ENCODE results near the gene LRRC4C. TPM values are rescaled to one million over a fixed set of nuclear protein-coding genes. Genes with fewer than 3 reads are reported as not detected.

Gene LRRC4C
- total RNA-seq, 1 donor from 2014 or later = 0.41 TPM

DNA sequence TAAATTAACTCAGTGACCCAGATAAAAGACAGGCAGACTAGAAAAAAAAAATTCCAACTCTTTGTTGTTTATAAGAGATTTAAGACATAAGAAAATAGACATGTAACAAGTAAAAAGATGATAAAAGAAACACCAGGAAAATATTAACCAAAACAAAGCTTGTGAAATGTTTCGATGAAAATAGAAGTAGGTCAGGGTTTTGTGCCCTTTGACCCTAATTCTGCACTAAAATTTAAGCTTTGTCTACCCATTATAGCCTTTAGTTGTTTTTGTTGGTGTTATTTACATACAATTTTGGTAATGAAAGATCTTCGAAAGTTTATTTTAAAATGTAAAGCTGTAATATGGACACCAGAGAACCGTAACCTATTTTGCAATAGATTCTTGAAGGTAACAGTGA is 75.7 kb downstream of the LRRC4C start:
- TF ChIP-seq, protein P1, sequence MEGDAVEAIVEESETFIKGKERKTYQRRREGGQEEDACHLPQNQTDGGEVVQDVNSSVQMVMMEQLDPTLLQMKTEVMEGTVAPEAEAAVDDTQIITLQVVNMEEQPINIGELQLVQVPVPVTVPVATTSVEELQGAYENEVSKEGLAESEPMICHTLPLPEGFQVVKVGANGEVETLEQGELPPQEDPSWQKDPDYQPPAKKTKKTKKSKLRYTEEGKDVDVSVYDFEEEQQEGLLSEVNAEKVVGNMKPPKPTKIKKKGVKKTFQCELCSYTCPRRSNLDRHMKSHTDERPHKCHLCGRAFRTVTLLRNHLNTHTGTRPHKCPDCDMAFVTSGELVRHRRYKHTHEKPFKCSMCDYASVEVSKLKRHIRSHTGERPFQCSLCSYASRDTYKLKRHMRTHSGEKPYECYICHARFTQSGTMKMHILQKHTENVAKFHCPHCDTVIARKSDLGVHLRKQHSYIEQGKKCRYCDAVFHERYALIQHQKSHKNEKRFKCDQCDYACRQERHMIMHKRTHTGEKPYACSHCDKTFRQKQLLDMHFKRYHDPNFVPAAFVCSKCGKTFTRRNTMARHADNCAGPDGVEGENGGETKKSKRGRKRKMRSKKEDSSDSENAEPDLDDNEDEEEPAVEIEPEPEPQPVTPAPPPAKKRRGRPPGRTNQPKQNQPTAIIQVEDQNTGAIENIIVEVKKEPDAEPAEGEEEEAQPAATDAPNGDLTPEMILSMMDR (IDR thresholded peaks at IDR 0.05; ENCODE audit: borderline replicate concordance) = no peak
- intact Hi-C loops (cut with micrococcal nuclease) = no loop called here
- no peaks in the 10 kb centered on the region for H3K9me3 ChIP-seq (replicated peaks)
- no peak for DNase-seq
- H3K36me3 ChIP-seq = no peaks in the 10 kb centered on the region
- no peaks in the 10 kb centered on the region for H3K27me3 ChIP-seq (ENCODE audit: low read depth)
- H3K27ac ChIP-seq (replicated peaks) = no peak overlapping the region
- H3K4me1 ChIP-seq = no peaks in the 10 kb centered on the region
- no peak overlapping the region for H3K4me3 ChIP-seq

DNA sequence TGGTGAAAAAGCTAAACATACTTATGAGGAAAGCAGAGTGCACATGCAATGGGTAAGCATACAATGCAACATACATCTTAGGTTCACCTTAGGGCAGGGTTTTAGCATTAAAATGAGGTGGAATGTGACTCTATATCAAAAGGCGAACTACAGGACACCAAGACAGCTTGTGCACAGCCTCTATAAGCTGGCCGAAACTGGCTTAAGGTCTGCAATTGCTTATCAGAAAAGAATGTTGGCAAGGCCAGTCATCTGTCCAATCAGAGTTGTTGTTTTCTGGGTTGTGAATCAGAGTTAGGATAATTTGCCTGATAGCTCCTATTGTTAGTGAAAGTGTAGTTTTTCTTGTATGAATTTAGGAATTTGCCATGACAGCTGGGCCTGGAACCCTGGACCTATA is 76.5 kb downstream of the LRRC4C start:
- intact Hi-C loops (cut with micrococcal nuclease) = no loop called here
- no peak for DNase-seq
- no peak overlapping the region for H3K27ac ChIP-seq (replicated peaks)

DNA sequence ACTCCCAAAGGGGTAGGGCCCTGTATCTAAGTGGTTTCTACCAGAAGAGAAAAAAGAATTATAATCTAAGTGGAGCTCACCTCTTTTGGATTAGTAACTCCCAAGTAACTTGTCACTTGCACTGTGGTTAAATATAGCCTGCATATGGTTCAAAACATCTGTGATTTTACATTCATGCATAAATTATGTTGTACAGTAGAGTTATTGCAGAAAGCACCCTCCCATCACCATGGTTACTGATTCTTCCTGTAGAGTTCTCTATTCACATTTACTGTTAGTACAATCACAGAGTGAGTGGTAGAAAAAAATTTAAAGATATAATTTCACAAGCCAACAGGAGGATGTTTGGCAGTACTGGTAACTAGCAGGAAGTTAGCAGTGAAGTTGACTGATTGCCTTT is 80.4 kb downstream of the LRRC4C start:
- no peak overlapping the region for H3K4me3 ChIP-seq
- intact Hi-C loops (cut with micrococcal nuclease) = no loop called here
- no peaks in the 10 kb centered on the region for H3K36me3 ChIP-seq
- no peak for DNase-seq
- no peaks in the 10 kb centered on the region for H3K4me1 ChIP-seq
- no peaks in the 10 kb centered on the region for H3K27me3 ChIP-seq (ENCODE audit: low read depth)
- TF ChIP-seq, protein P1 (IDR thresholded peaks at IDR 0.05; ENCODE audit: borderline replicate concordance) = no peak
- no peak overlapping the region for H3K27ac ChIP-seq (replicated peaks)
- no peaks in the 10 kb centered on the region for H3K9me3 ChIP-seq (replicated peaks)

More for the DNA sequence above, 76.5 kb downstream of the LRRC4C start:
- Histone ChIP-seq H3K4me3 (no peak overlapping the region), H3K4me1 (no peaks in the 10 kb centered on the region), H3K36me3 (no peaks in the 10 kb centered on the region), H3K27me3 (ENCODE audit: low read depth) (no peaks in the 10 kb centered on the region), H3K9me3 (replicated peaks) (no peaks in the 10 kb centered on the region)
- TF ChIP-seq, protein P1 (IDR thresholded peaks at IDR 0.05; ENCODE audit: borderline replicate concordance) = no peak

DNA sequence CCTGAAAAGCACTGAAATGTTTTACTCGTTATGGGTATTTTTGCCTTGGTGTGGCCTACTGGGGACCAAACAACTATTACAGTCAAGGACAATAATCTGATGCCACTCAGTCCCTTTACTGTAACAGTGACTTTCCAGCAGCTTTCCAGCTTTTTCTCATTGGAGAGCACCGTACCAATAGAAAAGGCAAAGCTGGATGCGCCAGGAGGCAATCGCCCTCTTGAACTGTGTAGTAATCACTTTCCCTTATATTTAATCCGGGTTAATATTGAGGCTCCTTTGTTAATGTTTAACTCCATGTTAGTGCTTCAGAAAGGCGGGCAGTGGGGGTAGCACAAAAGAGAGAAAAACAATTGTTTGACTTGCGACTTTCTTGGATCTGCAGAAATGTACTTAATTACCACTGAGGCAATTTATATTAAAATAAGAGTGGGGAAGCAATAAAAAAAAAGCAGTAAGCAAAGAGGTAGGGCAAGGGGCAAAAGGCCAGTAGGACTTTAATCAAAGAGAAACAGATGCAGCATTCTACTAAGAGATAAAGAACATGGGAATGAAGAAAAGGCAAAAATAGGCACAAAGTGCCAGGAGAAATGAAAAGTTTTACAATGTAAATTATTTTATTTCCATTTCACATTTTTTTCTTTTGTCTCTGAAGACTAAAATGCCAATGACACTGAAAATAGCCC is 81.6 kb downstream of the LRRC4C start:
- Histone ChIP-seq H3K4me1 (no peaks in the 10 kb centered on the region), H3K27me3 (ENCODE audit: low read depth) (no peaks in the 10 kb centered on the region), H3K4me3 (no peak overlapping the region), H3K27ac (replicated peaks) (no peak overlapping the region), H3K36me3 (no peaks in the 10 kb centered on the region), H3K9me3 (replicated peaks) (no peaks in the 10 kb centered on the region)
- DNase-seq = no peak
- intact Hi-C loops (cut with micrococcal nuclease) = no loop called here
- TF ChIP-seq, protein P1 (IDR thresholded peaks at IDR 0.05; ENCODE audit: borderline replicate concordance) = no peak

DNA sequence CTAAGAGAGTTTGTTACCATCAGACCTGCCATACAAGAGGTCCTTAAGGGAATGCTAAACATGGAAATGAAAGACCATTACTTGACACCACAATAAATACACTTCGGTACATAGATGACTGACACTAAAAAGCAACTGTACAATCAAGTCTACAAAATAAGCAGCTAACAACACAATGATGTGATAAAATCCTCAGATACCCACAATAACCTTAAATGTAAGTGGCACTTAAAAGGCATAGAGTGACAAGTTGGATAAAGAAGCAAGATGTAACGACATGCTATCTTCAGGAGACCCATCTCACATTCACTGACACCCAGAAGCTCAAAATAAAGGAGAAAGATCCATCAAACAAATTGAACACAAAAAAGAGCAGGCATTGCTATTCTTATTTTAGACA is 107.6 kb downstream of the LRRC4C start:
- intact Hi-C loops (cut with micrococcal nuclease) = no loop called here
- Histone ChIP-seq H3K4me1 (no peaks in the 10 kb centered on the region), H3K36me3 (no peaks in the 10 kb centered on the region), H3K4me3 (no peak overlapping the region), H3K9me3 (replicated peaks) (no peaks in the 10 kb centered on the region), H3K27me3 (ENCODE audit: low read depth) (no peaks in the 10 kb centered on the region), H3K27ac (replicated peaks) (no peak overlapping the region)
- TF ChIP-seq, protein P1 (IDR thresholded peaks at IDR 0.05; ENCODE audit: borderline replicate concordance) = no peak
- no peak for DNase-seq

Data from left ventricle myocardium inferior (tissue), 1 donor.